SU-DHL-6 (cell line): ENCODE measurements around the gene PLXDC2.

Experiments used
- EZH2phosphoT487 ChIP-seq: fragments of 200-600 bp; sonication (generic), shearing (Covaris generic); conservative IDR thresholded peaks from 2 replicates; pipeline ENCODE4 v1.6.1; 2018; ENCODE audit warnings: mild to moderate bottlenecking, antibody characterized with exemption, low read length, moderate library complexity, mixed read lengths
- TF ChIP-seq, protein P1 (sequence below): fragments of 200-600 bp; sonication (generic); IDR thresholded peaks from one replicate; pipeline ENCODE4 v1.5.1; 2017; ENCODE audit warnings: antibody characterized with exemption, mild to moderate bottlenecking, low read length, moderate library complexity; ENCODE audit not compliant: insufficient read depth, poor library complexity, severe bottlenecking

DNA sequence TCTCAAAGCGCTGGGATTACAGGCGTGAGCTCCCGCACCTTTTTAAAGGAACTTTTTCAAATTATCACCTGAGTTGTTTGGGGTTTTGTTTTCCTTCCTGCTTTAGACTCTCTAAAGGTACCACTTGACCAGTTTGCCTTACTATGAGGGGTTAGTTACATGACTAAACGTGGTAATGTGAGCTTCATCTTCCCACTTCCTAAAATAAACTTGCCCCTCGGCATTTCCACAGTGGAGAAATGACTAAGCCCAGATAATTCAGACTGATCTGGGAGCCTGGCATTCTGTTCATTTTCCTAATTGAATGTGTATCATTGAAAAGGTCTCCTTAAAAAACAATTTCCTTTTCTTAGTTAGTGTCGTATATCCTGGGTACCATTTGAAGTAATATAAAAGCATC is 163.4 kb downstream of the PLXDC2 start:
- TF ChIP-seq, protein P1, sequence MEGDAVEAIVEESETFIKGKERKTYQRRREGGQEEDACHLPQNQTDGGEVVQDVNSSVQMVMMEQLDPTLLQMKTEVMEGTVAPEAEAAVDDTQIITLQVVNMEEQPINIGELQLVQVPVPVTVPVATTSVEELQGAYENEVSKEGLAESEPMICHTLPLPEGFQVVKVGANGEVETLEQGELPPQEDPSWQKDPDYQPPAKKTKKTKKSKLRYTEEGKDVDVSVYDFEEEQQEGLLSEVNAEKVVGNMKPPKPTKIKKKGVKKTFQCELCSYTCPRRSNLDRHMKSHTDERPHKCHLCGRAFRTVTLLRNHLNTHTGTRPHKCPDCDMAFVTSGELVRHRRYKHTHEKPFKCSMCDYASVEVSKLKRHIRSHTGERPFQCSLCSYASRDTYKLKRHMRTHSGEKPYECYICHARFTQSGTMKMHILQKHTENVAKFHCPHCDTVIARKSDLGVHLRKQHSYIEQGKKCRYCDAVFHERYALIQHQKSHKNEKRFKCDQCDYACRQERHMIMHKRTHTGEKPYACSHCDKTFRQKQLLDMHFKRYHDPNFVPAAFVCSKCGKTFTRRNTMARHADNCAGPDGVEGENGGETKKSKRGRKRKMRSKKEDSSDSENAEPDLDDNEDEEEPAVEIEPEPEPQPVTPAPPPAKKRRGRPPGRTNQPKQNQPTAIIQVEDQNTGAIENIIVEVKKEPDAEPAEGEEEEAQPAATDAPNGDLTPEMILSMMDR: no peak
- TF ChIP-seq EZH2phosphoT487: no peak
